ENCODE data around the gene CACNA1D. TPM values are rescaled to one million over a fixed set of nuclear protein-coding genes. Genes with fewer than 3 reads are reported as not detected.

The CACNA1D gene
- total and polyA plus RNA-seq, 5 donors from 2014 or later, result 0.03 to 0.44 TPM; not detected in 3

DNA sequence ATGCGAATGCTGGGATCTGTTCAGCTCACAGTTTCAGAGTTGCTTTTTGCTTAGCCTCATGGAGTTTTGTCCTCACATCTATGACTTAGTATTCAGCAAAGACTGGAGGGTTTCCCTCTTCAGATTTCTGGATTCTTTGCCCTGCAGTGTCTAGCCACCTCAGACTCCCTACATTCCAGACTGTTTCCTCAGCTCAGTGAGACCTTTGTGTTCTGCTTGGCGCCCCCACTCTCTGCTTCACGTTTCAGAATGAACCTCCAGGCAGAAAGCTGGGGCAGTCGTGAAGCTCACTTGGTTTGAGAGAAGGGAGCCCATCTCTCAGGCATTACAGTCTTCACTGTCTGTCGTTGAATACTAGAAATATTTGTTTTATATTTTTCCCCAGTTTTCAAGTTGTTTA, 118.1 kb downstream of the CACNA1D start:
- no peaks in the 10 kb centered on the region for H3K36me3 ChIP-seq (ENCODE audit: control insufficient read depth, insufficient read depth, low read length)
- DNase-seq (no peak), ATAC-seq (ENCODE audit: low read depth in 2 of 2) (no peak)
- H3K4me3 ChIP-seq (ENCODE audit: low read depth, low read length), result no peak overlapping the region
- H3K4me1 Mint-ChIP-seq, result no peaks in the 10 kb centered on the region
- no peak overlapping the region for H3K27ac Mint-ChIP-seq
- H3K27me3 ChIP-seq (ENCODE audit: control insufficient read depth, insufficient read depth, low read length), result peaks cover 7% of the 10 kb centered on the region
- H3K36me3 Mint-ChIP-seq, result no peaks in the 10 kb centered on the region
- H3K4me3 Mint-ChIP-seq, result no peak overlapping the region
- H3K9me3 Mint-ChIP-seq, result peaks cover 0 to 8% (median 0%) of the 10 kb centered on the region in 7 donors
- no peaks in the 10 kb centered on the region for H3K4me1 ChIP-seq (ENCODE audit: control insufficient read depth, insufficient read depth, low read length, poor library complexity, severe bottlenecking)
- H3K27me3 Mint-ChIP-seq, result peaks cover 23% of the 10 kb centered on the region
- no peaks in the 10 kb centered on the region for H3K9me3 ChIP-seq (ENCODE audit: control insufficient read depth in 2 of 2, low read length in 2 of 2)
- H3K27ac ChIP-seq (ENCODE audit: insufficient read depth, low read length, poor library complexity, severe bottlenecking), result no peak overlapping the region

DNA sequence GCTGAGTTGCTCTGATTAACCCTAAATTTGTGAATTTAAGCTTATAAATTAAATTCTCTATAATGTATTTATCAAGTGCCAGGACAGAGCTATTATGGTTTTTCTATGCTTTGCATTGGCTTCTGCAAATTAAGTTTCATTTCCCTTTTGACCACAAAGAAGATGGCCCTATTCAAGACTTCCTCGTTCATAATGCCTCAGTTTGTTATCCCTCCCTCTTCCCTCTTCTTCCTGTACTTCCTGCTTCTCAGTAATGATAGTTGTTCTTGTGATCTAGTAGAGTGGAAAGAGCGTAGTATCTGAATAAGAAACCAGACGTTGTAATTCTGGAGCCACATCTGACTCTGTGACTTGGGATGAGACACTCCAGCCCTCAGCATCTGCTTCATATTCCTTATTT, 118.7 kb downstream of the CACNA1D start:
- Histone ChIP-seq H3K27me3 (ENCODE audit: control insufficient read depth, insufficient read depth, low read length) (peaks cover 7% of the 10 kb centered on the region), H3K27ac (ENCODE audit: insufficient read depth, low read length, poor library complexity, severe bottlenecking) (no peak overlapping the region), H3K4me3 (ENCODE audit: low read depth, low read length) (no peak overlapping the region), H3K9me3 (ENCODE audit: control insufficient read depth in 2 of 2, low read length in 2 of 2) (no peaks in the 10 kb centered on the region), H3K36me3 (ENCODE audit: control insufficient read depth, insufficient read depth, low read length) (no peaks in the 10 kb centered on the region), H3K4me1 (ENCODE audit: control insufficient read depth, insufficient read depth, low read length, poor library complexity, severe bottlenecking) (no peaks in the 10 kb centered on the region)
- ATAC-seq (ENCODE audit: low read depth in 2 of 2), result no peak
- Mint-ChIP-seq H3K27me3 (peaks cover 23% of the 10 kb centered on the region), H3K9me3 (peaks cover 0 to 8% (median 0%) of the 10 kb centered on the region in 7 donors), H3K4me3 (no peak overlapping the region), H3K27ac (no peak overlapping the region), H3K36me3 (no peaks in the 10 kb centered on the region), H3K4me1 (no peaks in the 10 kb centered on the region)
- no peak for DNase-seq

GRCh38 chr3:53614307-53614706, 119.9 kb downstream of the CACNA1D start:
- H3K4me1 ChIP-seq (ENCODE audit: control insufficient read depth, insufficient read depth, low read length, poor library complexity, severe bottlenecking), result no peaks in the 10 kb centered on the region
- no peaks in the 10 kb centered on the region for H3K36me3 Mint-ChIP-seq
- DNase-seq (no peak), ATAC-seq (ENCODE audit: low read depth in 2 of 2) (no peak)
- H3K4me1 Mint-ChIP-seq, result no peaks in the 10 kb centered on the region
- no peak overlapping the region for H3K27ac Mint-ChIP-seq
- peaks cover 7% of the 10 kb centered on the region for H3K27me3 ChIP-seq (ENCODE audit: control insufficient read depth, insufficient read depth, low read length)
- no peak overlapping the region for H3K4me3 ChIP-seq (ENCODE audit: low read depth, low read length)
- no peak overlapping the region for H3K27ac ChIP-seq (ENCODE audit: insufficient read depth, low read length, poor library complexity, severe bottlenecking)
- no peaks in the 10 kb centered on the region for H3K9me3 ChIP-seq (ENCODE audit: control insufficient read depth in 2 of 2, low read length in 2 of 2)
- peaks cover 0 to 8% (median 0%) of the 10 kb centered on the region in 7 donors for H3K9me3 Mint-ChIP-seq
- H3K4me3 Mint-ChIP-seq, result no peak overlapping the region
- H3K27me3 Mint-ChIP-seq, result peaks cover 24% of the 10 kb centered on the region
- no peaks in the 10 kb centered on the region for H3K36me3 ChIP-seq (ENCODE audit: control insufficient read depth, insufficient read depth, low read length)

GRCh38 chr3:53616321-53616720, 121.9 kb downstream of the CACNA1D start:
- peaks cover 0 to 5% (median 0%) of the 10 kb centered on the region in 7 donors for H3K9me3 Mint-ChIP-seq
- H3K4me1 Mint-ChIP-seq, result no peaks in the 10 kb centered on the region
- Histone ChIP-seq H3K27me3 (ENCODE audit: control insufficient read depth, insufficient read depth, low read length) (peaks cover 8% of the 10 kb centered on the region), H3K4me3 (ENCODE audit: low read depth, low read length) (no peak overlapping the region), H3K4me1 (ENCODE audit: control insufficient read depth, insufficient read depth, low read length, poor library complexity, severe bottlenecking) (no peaks in the 10 kb centered on the region), H3K27ac (ENCODE audit: insufficient read depth, low read length, poor library complexity, severe bottlenecking) (no peak overlapping the region), H3K36me3 (ENCODE audit: control insufficient read depth, insufficient read depth, low read length) (no peaks in the 10 kb centered on the region), H3K9me3 (ENCODE audit: control insufficient read depth in 2 of 2, low read length in 2 of 2) (no peaks in the 10 kb centered on the region)
- peaks cover 29% of the 10 kb centered on the region for H3K27me3 Mint-ChIP-seq
- H3K36me3 Mint-ChIP-seq, result no peaks in the 10 kb centered on the region
- no peak overlapping the region for H3K4me3 Mint-ChIP-seq
- no peak for ATAC-seq (ENCODE audit: low read depth in 2 of 2)
- no peak for DNase-seq
- peak overlapping the region in 1 of 3 donors; percentile 21 for H3K27ac Mint-ChIP-seq

DNA sequence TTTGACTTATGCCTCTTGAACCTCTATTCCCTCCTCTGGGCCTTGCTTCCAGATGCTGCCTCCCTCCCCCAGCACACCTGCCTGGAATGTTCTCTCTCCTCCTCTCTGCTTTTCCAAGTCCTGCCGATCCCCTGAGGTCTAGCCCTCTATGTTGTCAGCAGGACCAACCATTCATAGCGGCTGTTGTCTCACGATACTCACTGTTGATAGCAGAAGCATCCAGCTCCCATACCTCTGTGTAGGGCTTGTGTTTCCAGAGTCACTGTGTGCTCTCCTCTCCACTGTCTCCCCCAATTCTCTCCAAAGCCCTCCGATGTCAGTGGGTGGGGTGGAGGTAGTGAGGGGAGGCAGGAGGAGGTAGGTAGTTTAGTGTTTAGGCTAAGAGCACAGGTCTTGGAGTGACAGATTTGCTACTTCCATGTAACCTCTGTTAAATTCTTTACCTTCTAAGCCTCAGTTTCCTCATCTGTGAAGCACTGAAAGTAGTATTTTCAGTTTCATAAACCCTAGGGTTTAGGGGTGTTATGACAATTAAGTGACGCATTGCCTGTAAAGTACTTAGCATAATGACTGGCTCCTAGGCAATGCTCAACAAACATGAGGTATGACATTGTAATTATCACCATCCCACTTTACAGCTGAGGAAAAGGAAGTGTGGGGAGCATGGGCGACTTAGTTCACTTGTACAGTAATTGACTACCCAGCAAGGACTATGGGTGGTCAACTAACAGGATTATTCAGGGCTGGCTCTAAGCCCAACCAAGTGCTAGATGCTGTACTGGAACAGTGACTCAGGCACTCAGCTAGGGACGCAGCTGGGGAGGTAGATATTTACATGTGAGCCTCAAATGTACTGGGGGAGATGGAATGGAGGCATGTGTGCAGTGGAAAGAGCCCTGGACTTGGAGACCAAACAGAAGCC, 122.8 kb downstream of the CACNA1D start:
- peaks cover 0 to 5% (median 0%) of the 10 kb centered on the region in 7 donors for H3K9me3 Mint-ChIP-seq
- Histone ChIP-seq H3K9me3 (ENCODE audit: control insufficient read depth in 2 of 2, low read length in 2 of 2) (no peaks in the 10 kb centered on the region), H3K27me3 (ENCODE audit: control insufficient read depth, insufficient read depth, low read length) (peaks cover 8% of the 10 kb centered on the region), H3K4me1 (ENCODE audit: control insufficient read depth, insufficient read depth, low read length, poor library complexity, severe bottlenecking) (no peaks in the 10 kb centered on the region), H3K4me3 (ENCODE audit: low read depth, low read length) (no peak overlapping the region), H3K27ac (ENCODE audit: insufficient read depth, low read length, poor library complexity, severe bottlenecking) (no peak overlapping the region), H3K36me3 (ENCODE audit: control insufficient read depth, insufficient read depth, low read length) (no peaks in the 10 kb centered on the region)
- peaks cover 29% of the 10 kb centered on the region for H3K27me3 Mint-ChIP-seq
- no peaks in the 10 kb centered on the region for H3K4me1 Mint-ChIP-seq
- no peak overlapping the region for H3K4me3 Mint-ChIP-seq
- no peaks in the 10 kb centered on the region for H3K36me3 Mint-ChIP-seq
- H3K27ac Mint-ChIP-seq, result no peak overlapping the region
- ATAC-seq (ENCODE audit: low read depth in 2 of 2), result no peak
- no peak for DNase-seq

DNA sequence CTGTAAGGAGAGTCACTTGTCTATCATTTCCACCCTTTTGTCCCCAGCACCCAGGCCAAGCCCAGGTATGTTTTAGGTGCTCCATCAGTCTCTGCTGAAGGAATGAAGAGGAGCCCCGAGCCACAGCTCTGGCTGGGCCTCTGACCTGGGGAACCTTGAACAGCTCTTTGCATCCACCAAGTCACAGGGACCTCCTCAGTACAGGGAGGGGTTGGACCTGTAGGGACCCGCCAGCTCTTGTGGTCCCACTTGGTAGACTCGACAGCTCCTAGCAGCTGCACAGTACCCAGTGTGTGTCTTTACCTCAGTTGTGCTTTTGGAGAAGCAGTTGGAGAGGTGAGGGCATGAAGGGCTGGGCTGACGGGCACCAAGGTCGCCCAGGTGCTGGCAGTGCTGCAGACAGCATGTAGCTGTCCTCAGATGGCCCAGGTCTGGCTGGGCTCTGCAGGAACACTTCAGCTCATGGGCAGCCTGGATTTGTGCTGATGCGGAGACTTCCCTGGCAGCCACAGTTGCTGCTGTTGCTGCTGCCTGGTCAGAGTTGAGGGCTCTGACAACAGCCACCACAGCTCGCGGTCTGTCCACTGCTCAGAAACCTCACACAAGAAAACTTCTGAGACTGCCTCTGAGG, 123.6 kb downstream of the CACNA1D start:
- no peaks in the 10 kb centered on the region for H3K4me1 ChIP-seq (ENCODE audit: control insufficient read depth, insufficient read depth, low read length, poor library complexity, severe bottlenecking)
- no peaks in the 10 kb centered on the region for H3K36me3 ChIP-seq (ENCODE audit: control insufficient read depth, insufficient read depth, low read length)
- H3K9me3 ChIP-seq (ENCODE audit: control insufficient read depth in 2 of 2, low read length in 2 of 2), result no peaks in the 10 kb centered on the region
- no peak overlapping the region for H3K27ac ChIP-seq (ENCODE audit: insufficient read depth, low read length, poor library complexity, severe bottlenecking)
- ATAC-seq (ENCODE audit: low read depth in 2 of 2) (no peak), DNase-seq (no peak)
- Mint-ChIP-seq H3K27me3 (peaks cover 29% of the 10 kb centered on the region), H3K27ac (no peak overlapping the region), H3K36me3 (no peaks in the 10 kb centered on the region), H3K9me3 (peaks cover 0 to 5% (median 0%) of the 10 kb centered on the region in 7 donors), H3K4me3 (no peak overlapping the region), H3K4me1 (no peaks in the 10 kb centered on the region)
- H3K27me3 ChIP-seq (ENCODE audit: control insufficient read depth, insufficient read depth, low read length), result peaks cover 8% of the 10 kb centered on the region
- no peak overlapping the region for H3K4me3 ChIP-seq (ENCODE audit: low read depth, low read length)

- no peak overlapping the region for H3K4me3 Mint-ChIP-seq
Observed at GRCh38 chr3:53618524-53618906, 124.1 kb downstream of the CACNA1D start.

More at GRCh38 chr3:53618524-53618906, 124.1 kb downstream of the CACNA1D start:
- no peaks in the 10 kb centered on the region for H3K4me1 ChIP-seq (ENCODE audit: control insufficient read depth, insufficient read depth, low read length, poor library complexity, severe bottlenecking)
- peaks cover 8% of the 10 kb centered on the region for H3K27me3 ChIP-seq (ENCODE audit: control insufficient read depth, insufficient read depth, low read length)
- ATAC-seq (ENCODE audit: low read depth in 2 of 2) (no peak), DNase-seq (no peak)
- H3K4me3 ChIP-seq (ENCODE audit: low read depth, low read length), result no peak overlapping the region
- peaks cover 0 to 5% (median 0%) of the 10 kb centered on the region in 7 donors for H3K9me3 Mint-ChIP-seq
- H3K36me3 Mint-ChIP-seq, result no peaks in the 10 kb centered on the region
- no peak overlapping the region for H3K27ac Mint-ChIP-seq
- H3K4me1 Mint-ChIP-seq, result no peaks in the 10 kb centered on the region
- peaks cover 26% of the 10 kb centered on the region for H3K27me3 Mint-ChIP-seq
- H3K36me3 ChIP-seq (ENCODE audit: control insufficient read depth, insufficient read depth, low read length), result no peaks in the 10 kb centered on the region
- no peak overlapping the region for H3K27ac ChIP-seq (ENCODE audit: insufficient read depth, low read length, poor library complexity, severe bottlenecking)
- H3K9me3 ChIP-seq (ENCODE audit: control insufficient read depth in 2 of 2, low read length in 2 of 2), result no peaks in the 10 kb centered on the region
